ENCODE measurements around the gene CMC1.
"Not testable (repeated sequence)": the region's sequence is repeated elsewhere in the genome, so short reads cannot be mapped to it uniquely, and the experiment has no call there.

Gene CMC1

DNA sequence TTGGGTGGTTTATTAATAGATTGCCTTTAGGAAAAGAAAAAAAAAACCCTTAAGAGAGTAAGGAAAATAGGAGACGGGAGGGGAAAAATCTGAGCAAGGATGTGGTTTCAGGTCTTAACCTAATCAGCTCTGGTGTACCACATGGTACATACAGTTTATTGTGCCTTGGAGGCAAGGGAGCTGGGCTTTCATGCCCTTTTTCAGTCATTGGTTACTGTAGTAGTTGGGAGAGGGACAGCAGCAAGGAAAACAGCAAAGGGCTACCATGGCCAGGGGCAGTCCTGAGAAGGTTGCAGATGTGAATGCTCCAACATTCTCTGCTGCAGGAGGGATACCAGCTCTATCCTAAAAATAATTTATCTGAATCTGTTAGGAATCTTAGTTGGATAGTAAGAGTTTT, 5.9 kb downstream of the CMC1 start:
- no peak for DNase-seq

DNA sequence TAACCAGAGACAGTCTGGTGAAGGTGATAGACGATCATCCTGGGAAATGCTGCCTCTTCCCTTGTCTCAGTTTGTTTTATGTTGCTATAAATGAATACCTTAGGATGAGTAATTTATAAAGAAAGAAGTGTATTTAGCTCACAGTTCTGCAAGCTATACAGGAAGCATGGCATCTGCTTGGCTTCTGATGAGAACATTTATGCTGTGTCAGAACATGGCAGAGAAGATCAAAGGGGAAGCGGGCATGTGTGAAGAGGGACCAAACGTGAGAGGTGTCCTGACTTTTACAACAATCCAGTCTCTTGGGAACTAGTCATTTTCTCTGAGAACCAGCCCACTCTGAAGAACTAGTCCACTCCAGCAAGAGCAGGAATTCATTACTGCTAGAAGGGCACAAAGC, 9.6 kb downstream of the CMC1 start:
- DNase-seq = no peak

DNA sequence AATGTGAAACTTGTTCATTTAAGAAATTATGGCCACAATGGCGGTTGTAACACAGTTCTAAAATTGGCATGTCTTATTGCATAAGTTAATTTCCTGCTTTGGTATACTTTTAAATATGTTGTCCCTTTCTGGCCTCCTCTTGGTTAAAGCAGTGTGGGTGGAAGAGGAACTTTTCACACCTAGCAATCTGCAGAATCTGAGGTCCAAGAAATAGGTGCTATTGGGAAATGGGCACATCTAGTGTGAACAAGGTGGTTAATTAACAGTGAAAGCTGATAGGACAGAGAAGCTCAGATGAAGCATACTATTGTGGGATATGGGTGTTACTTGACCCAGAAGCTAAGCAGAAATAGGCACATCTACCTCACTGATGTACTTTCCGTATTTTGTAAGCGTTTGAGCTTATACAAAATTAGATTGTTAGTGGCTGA, 10.6 kb downstream of the CMC1 start:
- no peak for DNase-seq

DNA sequence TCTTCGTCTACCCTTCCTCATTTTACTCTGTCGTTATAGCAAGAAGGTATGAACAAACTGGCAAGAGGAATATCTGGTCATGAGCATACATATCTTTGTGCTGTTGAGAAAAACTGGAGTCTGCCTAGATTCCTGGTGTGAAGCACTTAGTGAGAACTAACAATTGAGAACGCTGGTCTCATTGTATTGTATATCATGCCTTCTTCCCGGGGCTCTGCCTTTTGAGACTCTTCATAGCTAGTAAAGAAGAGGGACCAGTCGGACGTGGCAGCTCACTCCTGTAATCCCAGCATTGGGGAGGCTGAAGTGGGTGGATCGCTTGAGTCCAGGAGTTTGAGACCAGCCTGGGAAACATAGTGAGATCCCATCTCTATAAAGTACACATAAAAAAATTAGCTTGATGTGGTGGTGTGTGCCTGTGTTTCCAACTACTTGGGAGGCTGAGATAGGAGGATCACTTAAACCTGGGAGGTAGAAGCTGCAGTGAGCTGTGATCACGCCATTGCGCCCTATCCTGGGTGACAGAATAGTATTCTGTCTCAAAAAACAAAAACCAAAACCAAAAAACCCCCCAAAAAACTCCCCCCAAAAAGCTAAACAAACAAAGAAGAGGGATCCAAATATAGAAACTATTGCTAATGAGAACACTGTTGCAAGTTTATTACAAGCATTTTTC, 11.8 kb downstream of the CMC1 start:
- no peak for DNase-seq

DNA sequence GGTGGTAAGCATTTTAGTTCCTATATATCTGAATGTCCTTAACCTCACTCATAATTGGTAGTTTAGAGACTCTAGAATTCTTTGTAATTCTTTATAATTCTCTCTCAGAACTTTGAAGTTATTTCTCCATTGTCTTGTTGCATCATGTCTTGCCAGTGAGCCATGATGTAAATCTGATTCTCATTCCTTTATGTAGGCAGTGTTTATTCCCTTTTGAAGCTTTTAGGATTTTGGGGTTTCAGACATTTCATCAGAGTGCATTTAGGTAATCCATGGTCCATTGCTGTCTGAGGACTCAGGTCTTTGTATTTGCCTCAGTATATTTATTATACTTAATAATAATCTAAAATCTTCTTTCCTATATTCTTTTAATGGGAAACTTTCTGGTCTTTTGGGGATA, 20.6 kb downstream of the CMC1 start:
- DNase-seq = no peak

DNA sequence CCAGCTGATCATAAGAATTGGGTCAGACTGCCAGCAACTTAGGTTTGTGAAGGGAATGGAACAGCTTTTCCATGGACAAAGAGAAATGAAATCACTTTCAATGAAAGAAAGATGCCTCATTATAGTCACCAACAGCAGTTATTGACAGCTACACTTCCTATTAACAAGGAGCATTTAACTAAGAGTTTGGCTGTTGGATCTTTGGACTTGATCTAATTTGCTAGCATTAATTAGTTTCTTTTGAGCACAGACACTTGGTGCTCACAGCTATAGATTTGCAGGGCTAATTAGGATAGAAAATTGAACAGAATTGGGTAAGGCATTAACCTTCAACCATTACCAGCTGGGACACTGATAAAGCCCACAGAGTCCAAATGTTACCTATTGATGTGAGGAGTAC, 24.2 kb downstream of the CMC1 start:
- DNase-seq = no peak

DNA sequence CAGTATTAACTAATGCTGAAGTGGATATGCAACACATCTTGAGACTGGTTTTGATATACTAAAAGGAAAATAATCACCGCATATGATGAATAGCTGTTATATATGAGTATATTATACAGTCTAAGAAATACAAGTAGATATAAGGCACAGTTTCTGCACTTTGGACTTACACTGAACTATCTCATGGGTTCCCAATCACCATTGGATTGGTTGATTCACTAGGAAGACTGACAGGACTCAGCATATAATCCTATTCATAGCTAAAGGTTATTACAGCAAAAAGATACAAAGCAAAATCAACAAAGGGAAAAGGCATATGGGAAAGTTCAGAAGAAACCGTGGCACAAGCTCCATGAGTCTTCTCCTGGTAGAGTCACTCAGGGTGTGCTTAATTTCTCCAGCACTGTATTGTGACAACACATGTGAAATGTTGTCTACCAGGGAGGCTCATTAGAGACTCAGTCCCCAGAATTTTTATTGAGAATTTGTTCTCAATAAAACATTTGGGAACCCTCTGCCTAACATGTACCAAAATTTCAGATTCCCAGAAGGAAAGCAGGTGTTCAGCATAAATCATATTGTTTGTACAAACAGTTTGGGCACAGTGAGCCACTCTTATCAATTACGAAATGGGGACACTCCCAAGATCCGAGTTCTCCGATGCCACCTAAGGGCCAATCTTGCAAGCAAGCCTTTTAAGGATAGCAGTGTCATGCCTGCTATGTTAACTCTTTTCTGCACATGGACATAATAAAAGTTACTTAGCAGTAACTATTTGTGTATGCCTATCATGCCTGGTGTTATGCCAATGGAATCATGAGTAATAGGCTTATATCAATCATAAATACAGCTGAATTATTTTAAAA, 26.8 kb downstream of the CMC1 start:
- no peak for DNase-seq

DNA sequence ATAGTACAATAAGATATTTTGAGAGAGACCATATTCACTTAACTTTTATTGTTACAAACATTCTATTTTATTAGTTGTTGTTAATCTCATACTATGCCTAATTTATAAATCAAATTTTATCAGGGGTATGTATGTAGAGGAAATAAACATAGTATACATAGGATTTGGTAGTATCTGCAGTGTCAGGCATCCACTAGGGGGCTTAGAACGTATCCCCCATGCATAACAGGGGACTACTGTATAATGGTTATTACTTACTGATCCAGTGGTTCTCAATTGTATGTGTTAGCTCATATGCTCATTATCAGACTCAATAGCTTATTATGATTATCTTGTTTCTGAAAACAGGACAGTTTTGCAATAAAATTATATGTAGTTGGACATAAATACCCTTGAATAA, 27.6 kb downstream of the CMC1 start:
- no peak for DNase-seq

DNA sequence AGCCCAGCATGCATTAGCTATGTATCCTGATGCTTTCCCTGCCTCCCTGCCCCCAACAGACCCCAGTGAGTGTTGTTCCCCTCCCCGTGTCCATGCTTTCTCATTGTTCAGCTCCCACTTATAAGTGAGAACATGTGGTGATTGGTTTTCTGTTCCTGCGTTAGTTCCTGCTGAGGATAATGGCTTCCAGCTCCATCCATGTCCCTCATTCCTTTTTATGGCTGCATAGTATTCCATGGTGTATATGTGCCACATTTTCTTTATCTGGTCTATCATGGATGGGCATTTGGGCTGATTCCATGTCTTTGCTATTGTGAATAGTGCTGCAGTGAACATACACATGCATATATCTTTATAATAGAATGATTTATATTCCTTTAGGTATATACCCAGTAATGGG, 28.5 kb downstream of the CMC1 start:
- not testable (repeated sequence) for DNase-seq

DNA sequence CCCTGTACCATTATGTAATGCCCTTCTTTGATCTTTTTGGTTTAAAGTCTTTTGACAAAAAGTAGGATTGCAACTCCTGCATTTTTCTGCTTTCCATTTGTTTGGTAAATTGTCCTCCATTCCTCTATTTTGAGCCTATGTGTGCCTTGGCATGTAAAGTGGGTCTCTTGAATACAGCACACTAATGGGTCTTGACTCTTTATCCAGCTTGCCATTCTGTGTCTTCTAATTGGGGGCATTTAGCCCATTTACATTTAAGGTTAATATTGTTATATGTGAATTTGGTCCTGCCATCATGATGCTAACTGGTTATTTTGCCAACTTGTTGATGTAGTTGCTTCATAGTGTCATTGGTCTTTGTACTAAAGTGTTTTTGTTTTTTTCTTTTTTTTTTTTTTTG, 32.4 kb downstream of the CMC1 start:
- no peak for DNase-seq

DNA sequence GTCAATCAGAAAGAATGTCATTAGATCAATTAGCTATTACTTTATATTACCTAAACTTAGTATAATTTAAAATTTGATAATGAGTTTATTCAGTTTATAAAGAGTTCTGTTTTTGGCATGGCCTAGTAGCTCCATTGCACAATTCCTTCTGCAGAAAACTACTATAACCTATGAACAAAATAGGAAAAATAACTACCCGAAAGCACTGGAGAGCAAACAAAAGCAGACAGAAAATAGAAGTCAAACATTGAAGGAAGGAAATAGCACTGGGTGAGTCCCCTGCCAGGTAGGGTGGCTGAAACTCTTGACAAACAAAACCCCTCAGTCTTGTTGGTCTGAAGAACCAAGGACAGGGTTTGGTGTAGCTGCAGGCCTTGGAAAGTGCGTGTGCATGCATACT, 37.5 kb downstream of the CMC1 start:
- no peak for DNase-seq

DNA sequence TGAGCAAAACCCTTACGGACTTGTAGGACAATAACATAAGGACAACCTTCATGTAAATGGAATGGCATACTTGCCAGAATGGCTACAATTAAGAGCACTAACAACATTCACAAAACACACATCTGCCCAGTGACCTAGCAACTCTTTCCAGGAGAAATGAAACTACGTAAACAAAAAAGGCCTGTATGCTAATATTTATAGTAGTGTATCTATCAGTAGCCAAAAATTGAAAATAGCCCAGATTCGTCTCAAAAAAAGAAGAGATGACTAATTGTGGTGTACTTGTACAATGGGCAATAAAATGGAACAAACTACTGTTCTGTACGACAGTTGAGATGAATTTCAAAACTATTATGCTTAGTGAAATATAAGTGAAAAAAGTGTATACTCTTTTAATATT, 38.4 kb downstream of the CMC1 start:
- DNase-seq = no peak

DNA sequence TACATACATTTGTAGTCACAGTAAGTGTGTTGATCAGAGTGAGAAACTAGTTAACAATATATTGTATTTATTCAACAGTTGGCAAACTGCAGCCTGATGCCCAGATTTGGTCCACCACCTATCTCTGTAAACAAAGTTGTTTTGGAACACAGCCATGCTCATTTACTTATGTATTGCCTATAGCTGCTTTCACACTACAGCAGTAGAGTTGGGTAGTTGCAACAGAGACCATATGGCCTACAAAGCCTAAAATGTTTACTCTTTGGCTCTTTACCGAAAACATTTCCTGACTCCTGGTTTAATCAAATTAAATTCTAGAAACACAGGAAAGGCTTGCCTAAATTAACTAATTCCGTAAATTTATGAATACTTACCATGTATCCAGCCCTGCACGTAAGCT, 39.4 kb downstream of the CMC1 start:
- DNase-seq = no peak

DNA sequence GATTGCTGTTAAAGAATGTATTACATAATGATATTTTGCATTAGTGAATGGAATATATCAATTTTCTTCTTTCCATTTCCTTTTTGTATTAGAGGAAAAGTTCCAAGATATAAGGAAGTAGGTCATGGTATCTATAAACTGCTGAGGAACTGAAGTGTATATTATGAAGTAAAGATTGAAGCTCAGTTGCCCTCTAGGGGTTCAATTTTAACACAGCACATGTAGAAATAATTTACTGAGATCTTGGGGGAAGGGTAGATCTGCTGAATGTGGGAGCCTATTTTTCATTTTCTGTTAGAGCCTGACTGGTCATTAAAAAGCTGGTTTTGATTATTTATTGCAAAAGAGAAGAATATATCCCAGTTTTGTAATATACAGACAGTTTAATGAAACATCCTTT, 45.2 kb downstream of the CMC1 start:
- no peak for DNase-seq

DNA sequence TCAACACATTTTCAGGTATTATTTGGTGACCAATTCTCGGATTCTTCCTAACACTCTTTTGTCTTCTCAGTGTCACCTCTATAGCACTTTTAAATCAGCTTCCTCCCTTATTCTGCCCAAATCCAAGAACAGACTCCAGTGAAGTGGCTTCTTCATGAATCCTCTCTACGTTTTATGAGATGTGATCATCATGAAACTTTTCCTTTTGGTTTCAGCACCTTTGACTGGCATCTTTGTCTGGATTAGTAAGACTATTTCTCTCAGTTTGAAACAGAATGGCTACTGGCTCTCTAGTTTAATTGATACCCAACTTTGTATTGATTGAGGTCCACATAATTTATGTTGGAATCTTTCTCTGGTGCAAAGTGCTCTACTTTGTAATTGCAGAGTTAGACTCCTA, 45.6 kb downstream of the CMC1 start:
- DNase-seq = no peak

DNA sequence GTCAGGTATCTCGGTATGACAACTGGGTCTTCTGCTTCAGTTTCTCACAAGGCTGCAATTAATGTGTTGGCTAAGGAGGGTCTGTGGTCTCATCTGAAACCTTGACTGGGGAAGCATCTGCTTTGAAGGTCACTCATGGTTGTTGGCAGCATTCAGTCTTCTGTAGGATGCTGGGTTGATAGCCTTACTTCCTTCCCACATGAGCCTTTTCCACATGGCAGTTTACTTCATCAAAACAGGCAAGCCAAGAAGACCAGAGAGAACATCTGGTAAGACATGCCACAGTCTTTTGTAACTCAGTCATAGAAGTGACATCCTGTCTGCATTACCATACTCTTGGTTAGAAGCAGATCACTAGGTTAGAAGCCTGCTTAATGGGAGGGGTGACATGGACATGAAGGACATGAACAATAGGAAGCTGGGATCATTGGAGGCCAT, 49.5 kb downstream of the CMC1 start:
- no peak for DNase-seq

DNA sequence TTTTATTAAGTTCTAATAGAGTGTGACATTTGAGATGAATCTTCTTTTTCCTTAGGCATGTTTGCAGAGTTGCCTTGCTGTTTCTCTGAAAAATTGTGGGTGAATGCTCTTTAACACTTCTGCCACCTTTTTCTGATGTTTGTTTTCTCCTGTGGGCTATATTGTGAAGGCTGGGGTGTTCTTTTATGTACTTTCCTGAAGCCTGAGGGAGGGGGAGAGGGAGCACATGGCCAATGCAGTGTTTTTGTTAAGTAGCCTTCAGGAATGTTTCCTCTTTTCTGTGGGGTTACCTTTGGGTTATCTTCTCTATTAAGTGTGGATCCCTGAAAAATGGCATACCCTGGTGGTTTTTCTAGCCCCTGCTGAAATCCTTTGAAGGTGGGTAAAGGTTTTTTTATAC, 50.2 kb downstream of the CMC1 start:
- DNase-seq = no peak

DNA sequence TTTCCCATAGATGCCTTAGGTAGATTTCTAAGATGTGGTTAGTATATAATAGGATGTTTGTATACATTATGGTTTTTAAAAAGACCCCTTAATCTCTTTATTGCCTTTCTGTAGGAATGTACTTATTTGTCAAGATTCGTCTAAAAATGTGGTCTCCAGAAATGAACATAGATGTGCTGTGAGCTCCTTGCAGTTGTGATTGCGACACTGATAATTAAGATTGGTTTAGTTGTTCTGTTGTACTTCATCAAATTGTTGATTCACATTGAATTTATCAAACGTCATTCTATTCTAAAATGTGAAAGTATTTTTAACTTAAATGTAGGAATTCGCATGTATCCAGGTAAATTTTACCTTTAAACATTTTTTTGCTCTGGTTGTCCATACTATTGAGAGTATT, 51.2 kb downstream of the CMC1 start:
- DNase-seq = no peak

DNA sequence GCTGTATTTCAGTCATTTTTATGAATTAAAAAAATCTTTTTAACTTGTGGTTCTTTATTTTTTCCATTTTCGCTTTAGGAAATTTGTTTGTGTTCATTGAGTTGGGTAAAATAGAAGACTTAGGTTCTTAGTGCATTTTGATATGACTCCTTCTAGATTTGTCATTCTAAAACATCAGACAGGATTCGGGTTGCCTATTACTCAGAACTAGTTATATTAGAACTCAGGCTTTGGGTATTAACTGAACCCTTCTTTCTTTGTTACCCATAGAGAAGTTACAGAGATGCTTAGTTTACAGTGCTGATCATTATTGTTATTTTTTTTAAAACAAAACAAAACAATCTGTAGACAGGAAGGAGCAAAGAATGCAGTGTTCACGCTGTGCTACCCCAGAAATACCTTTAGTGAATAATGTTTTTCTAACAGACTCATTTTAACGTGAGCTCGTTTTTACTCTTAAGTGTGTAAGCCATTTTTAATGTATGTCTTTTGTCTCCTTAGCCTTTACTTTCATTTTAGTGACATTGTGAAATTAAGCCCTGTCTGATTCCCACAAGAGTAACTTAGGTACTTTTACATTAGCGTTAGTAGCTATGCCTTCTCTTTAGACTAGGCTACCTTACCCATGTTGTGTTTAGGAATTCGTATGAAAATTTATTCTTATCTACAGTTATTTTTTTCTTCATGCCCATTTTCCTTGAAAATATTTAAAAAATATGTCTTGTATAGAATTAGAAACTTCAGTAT, 53.4 kb downstream of the CMC1 start:
- no peak for DNase-seq

DNA sequence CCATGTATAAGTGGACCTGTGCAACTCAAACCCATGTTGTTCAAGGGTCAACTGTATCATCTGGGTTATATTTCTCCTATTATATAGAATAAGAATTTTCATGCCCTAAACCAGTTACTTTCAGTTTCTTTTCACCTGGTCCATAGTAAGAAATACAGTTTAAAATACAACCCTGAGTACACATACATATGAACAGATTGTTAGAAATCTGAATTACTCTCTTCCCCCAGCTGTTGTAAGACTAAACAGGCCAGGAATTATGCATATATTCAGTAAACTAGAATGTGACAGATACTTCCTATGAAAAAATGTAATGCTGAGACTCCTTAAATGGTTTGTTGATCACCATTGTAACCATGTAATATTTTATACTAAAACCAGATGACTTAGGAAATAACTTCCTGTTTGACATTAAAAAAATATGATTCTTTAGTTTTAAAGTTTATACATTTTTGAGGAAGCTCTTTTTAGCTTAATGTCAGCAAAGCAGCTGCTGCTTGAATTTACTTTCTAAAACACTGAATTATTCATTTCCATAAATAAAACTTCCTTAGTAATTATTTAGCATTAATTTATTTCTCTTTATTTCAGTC, 54.6 kb downstream of the CMC1 start:
- no peak for DNase-seq

DNA sequence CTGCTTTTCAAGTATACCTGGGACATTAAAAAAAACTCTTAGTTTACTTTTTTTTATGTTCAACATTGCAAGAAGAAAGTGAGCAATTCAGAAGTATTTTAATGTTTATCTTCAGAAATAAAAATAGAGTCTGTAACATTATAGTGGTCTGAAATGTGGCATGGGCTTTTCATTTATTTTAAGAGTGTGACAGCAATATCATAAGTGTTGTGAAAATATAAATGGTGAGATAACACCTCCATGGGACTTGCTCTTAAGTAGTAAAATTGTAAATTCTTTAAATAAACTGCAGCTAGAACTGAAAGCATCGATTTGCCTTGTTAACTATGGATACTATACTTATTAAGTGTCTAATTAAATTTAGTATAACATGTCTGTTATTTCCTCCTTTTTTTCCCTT, 58.3 kb downstream of the CMC1 start:
- DNase-seq = no peak

DNA sequence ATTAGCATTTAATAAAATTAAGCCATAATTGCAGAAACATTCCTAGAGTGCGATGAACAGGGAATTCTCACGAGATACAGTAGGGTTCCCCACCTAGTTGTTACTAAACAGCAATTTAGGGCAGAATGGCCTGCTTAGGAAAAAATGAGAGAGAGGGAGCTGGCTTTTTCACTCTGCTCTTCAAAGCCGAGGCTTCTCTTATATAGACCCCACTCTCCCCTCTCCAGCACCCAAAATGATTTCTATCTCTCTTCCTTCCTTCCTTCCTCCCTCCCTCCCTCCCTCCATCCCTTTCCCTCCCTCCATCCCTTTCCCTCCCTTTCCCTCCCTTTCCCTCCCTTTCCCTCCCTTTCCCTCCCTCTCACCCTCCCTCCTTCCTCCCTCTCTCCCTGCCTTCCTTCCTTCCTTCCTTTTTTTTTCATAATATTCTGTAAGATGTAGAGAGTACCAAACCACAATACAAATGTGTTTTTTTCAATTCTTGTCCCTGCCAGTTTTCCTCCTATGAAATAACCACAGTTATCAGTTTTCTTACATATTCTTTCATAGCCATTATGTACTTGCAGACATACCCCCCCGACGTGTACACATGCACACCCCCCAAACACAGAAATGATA, 59.0 kb downstream of the CMC1 start:
- DNase-seq = no peak

DNA sequence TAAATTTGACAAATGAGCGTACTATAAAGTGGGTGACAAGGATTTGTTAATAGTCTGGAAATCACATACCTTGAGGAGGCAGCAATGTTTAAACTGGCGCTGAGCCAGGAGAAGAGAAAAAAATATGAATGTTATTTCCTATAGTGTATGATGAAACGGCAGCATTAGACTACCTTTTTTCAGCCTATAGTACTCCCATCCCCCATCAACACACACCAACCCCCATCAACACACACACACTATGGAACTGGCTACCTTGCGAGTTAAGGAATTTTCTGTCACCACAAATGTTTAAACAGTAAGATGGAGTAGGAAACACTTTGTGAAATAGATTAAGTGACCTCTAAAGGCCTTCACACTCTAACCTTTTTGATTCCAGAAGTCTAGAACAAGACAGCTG, 60.3 kb downstream of the CMC1 start:
- no peak for DNase-seq

Measured in GOT3 (cell line).